ENCODE measurements around the gene RAB9A.
A peak's percentile ranks its signal among the peaks of the same experiment; 100 is the strongest.

RAB9A gene

GRCh38 chrX:13689741-13690211 is 848 bp downstream of the RAB9A start:
- Mint-ChIP-seq H3K27ac (peak overlapping the region in 1 of 2 donors; percentile 100), H3K27me3 (no peaks in the 10 kb centered on the region), H3K9me3 (no peaks in the 10 kb centered on the region), H3K4me1 (peaks cover 65% of the 10 kb centered on the region), H3K4me3 (peak overlapping the region; percentile 90 to 93)
- DNase-seq (no peak), ATAC-seq (no peak)

GRCh38 chrX:13690836-13691235 is 1.9 kb downstream of the RAB9A start:
- Mint-ChIP-seq H3K27me3 (no peaks in the 10 kb centered on the region), H3K4me1 (peaks cover 65% of the 10 kb centered on the region), H3K9me3 (no peaks in the 10 kb centered on the region), H3K4me3 (peak overlapping the region; percentile 90 to 93), H3K27ac (peak overlapping the region in 1 of 2 donors; percentile 33)
- DNase-seq (no peak), ATAC-seq (no peak)

GRCh38 chrX:13691841-13692371 is 3.0 kb downstream of the RAB9A start:
- ATAC-seq (no peak), DNase-seq (no peak)
- no peaks in the 10 kb centered on the region for H3K27me3 Mint-ChIP-seq
- H3K4me1 Mint-ChIP-seq, result peaks cover 67% of the 10 kb centered on the region
- H3K27ac Mint-ChIP-seq, result no peak overlapping the region
- no peaks in the 10 kb centered on the region for H3K9me3 Mint-ChIP-seq
- H3K4me3 Mint-ChIP-seq, result peak overlapping the region; percentile 58 to 77

GRCh38 chrX:13692771-13693231 is 3.9 kb downstream of the RAB9A start:
- ATAC-seq, result no peak
- peak overlapping the region; percentile 51 to 77 for H3K4me3 Mint-ChIP-seq
- H3K27me3 Mint-ChIP-seq, result no peaks in the 10 kb centered on the region
- DNase-seq, result no peak
- peaks cover 71% of the 10 kb centered on the region for H3K4me1 Mint-ChIP-seq
- H3K9me3 Mint-ChIP-seq, result no peaks in the 10 kb centered on the region
- peak overlapping the region in 1 of 2 donors; percentile 85 for H3K27ac Mint-ChIP-seq

GRCh38 chrX:13693341-13693961 is 4.5 kb downstream of the RAB9A start:
- H3K4me1 Mint-ChIP-seq, result peaks cover 66% of the 10 kb centered on the region
- H3K27me3 Mint-ChIP-seq, result no peaks in the 10 kb centered on the region
- H3K9me3 Mint-ChIP-seq, result no peaks in the 10 kb centered on the region
- DNase-seq, result no peak
- H3K27ac Mint-ChIP-seq, result peak overlapping the region; percentile 34 to 85
- peak overlapping the region; percentile 51 to 77 for H3K4me3 Mint-ChIP-seq
- no peak for ATAC-seq

- ATAC-seq (no peak), DNase-seq (no peak)
- H3K27ac Mint-ChIP-seq, result no peak overlapping the region
- no peaks in the 10 kb centered on the region for H3K27me3 Mint-ChIP-seq
- no peak overlapping the region for H3K4me3 Mint-ChIP-seq
- H3K4me1 Mint-ChIP-seq, result peaks cover 68% of the 10 kb centered on the region
- H3K9me3 Mint-ChIP-seq, result no peaks in the 10 kb centered on the region
Observed at GRCh38 chrX:13694359-13694758, 5.4 kb downstream of the RAB9A start.

GRCh38 chrX:13694983-13695382 is 6.1 kb downstream of the RAB9A start:
- H3K27ac Mint-ChIP-seq, result peak overlapping the region in 1 of 2 donors; percentile 66
- no peaks in the 10 kb centered on the region for H3K9me3 Mint-ChIP-seq
- peaks cover 72% of the 10 kb centered on the region for H3K4me1 Mint-ChIP-seq
- DNase-seq (no peak), ATAC-seq (no peak)
- no peaks in the 10 kb centered on the region for H3K27me3 Mint-ChIP-seq
- H3K4me3 Mint-ChIP-seq, result peak overlapping the region in 1 of 2 donors; percentile 47

GRCh38 chrX:13695601-13696115 is 6.7 kb downstream of the RAB9A start:
- ATAC-seq, result no peak
- H3K4me1 Mint-ChIP-seq, result peaks cover 69% of the 10 kb centered on the region
- no peak for DNase-seq
- peak overlapping the region in 1 of 2 donors; percentile 47 for H3K4me3 Mint-ChIP-seq
- H3K27ac Mint-ChIP-seq, result no peak overlapping the region
- no peaks in the 10 kb centered on the region for H3K27me3 Mint-ChIP-seq
- H3K9me3 Mint-ChIP-seq, result no peaks in the 10 kb centered on the region

GRCh38 chrX:13697455-13697854 is 8.5 kb downstream of the RAB9A start:
- peaks cover 67% of the 10 kb centered on the region for H3K4me1 Mint-ChIP-seq
- H3K4me3 Mint-ChIP-seq, result peak overlapping the region in 1 of 2 donors; percentile 20
- peak overlapping the region in 1 of 2 donors; percentile 81 for H3K27ac Mint-ChIP-seq
- peak; percentile 53 for ATAC-seq
- no peaks in the 10 kb centered on the region for H3K27me3 Mint-ChIP-seq
- DNase-seq, result no peak
- H3K9me3 Mint-ChIP-seq, result no peaks in the 10 kb centered on the region

GRCh38 chrX:13697976-13698375 is 9.0 kb downstream of the RAB9A start:
- H3K4me1 Mint-ChIP-seq, result peaks cover 66% of the 10 kb centered on the region
- no peak overlapping the region for H3K4me3 Mint-ChIP-seq
- no peak overlapping the region for H3K27ac Mint-ChIP-seq
- no peaks in the 10 kb centered on the region for H3K27me3 Mint-ChIP-seq
- ATAC-seq, result no peak
- no peaks in the 10 kb centered on the region for H3K9me3 Mint-ChIP-seq
- no peak for DNase-seq

GRCh38 chrX:13698432-13698831 is 9.5 kb downstream of the RAB9A start:
- ATAC-seq, result no peak
- H3K27ac Mint-ChIP-seq, result no peak overlapping the region
- H3K4me1 Mint-ChIP-seq, result peaks cover 63% of the 10 kb centered on the region
- no peaks in the 10 kb centered on the region for H3K9me3 Mint-ChIP-seq
- H3K4me3 Mint-ChIP-seq, result no peak overlapping the region
- DNase-seq, result no peak
- H3K27me3 Mint-ChIP-seq, result no peaks in the 10 kb centered on the region

GRCh38 chrX:13699183-13699826 is 10.4 kb downstream of the RAB9A start:
- Mint-ChIP-seq H3K4me1 (peaks cover 67% of the 10 kb centered on the region), H3K27ac (no peak overlapping the region), H3K4me3 (no peak overlapping the region), H3K27me3 (no peaks in the 10 kb centered on the region), H3K9me3 (no peaks in the 10 kb centered on the region)
- ATAC-seq (no peak), DNase-seq (no peak)

GRCh38 chrX:13700380-13700779 is 11.5 kb downstream of the RAB9A start:
- DNase-seq (no peak), ATAC-seq (no peak)
- no peak overlapping the region for H3K4me3 Mint-ChIP-seq
- peaks cover 61% of the 10 kb centered on the region for H3K4me1 Mint-ChIP-seq
- no peaks in the 10 kb centered on the region for H3K27me3 Mint-ChIP-seq
- H3K9me3 Mint-ChIP-seq, result no peaks in the 10 kb centered on the region
- no peak overlapping the region for H3K27ac Mint-ChIP-seq

- no peak for ATAC-seq
Observed at GRCh38 chrX:13702111-13702789, 13.3 kb downstream of the RAB9A start.

GRCh38 chrX:13703135-13703534 is 14.2 kb downstream of the RAB9A start:
- Mint-ChIP-seq H3K27ac (no peak overlapping the region), H3K4me3 (no peak overlapping the region), H3K27me3 (no peaks in the 10 kb centered on the region), H3K4me1 (peaks cover 46% of the 10 kb centered on the region), H3K9me3 (no peaks in the 10 kb centered on the region)
- no peak for ATAC-seq
- no peak for DNase-seq

More at GRCh38 chrX:13702111-13702789, 13.3 kb downstream of the RAB9A start:
- peaks cover 51% of the 10 kb centered on the region for H3K4me1 Mint-ChIP-seq
- H3K27me3 Mint-ChIP-seq, result no peaks in the 10 kb centered on the region
- peak overlapping the region in 1 of 2 donors; percentile 74 for H3K27ac Mint-ChIP-seq
- no peaks in the 10 kb centered on the region for H3K9me3 Mint-ChIP-seq
- no peak for DNase-seq
- no peak overlapping the region for H3K4me3 Mint-ChIP-seq

All from stimulated activated naive CD8-positive, alpha-beta T cell treated with anti-CD3 and anti-CD28 coated beads, Interleukin-15, amount 100 ng/mL, for 72 hours (primary cell).